Mesenteric fat pad (tissue), 1 donor: ENCODE measurements around the gene SNX1. TPM values are rescaled to one million over a fixed set of nuclear protein-coding genes. Genes with fewer than 3 reads are reported as not detected.
"Not testable (repeated sequence)": the region's sequence is repeated elsewhere in the genome, so short reads cannot be mapped to it uniquely, and the experiment has no call there.

Experiments
- DNase-seq: peaks from one replicate; pipeline ENCODE4 v3.0.0-alpha.2; 2020; ENCODE audit warnings: low spot score
- total RNA-seq: library from RNA; stranded (reverse); fragmentation: NEBNext Ultra II Directional; extraction: Animal tissue kit (Norgen Biotek cat#: 25700); gene quantifications from one replicate; pipeline ENCODE4 v1.2.1, GENCODE V29; 2021
- donor health status: DM: yes; HTN: yes; CAD: no.

SNX1 gene
- total RNA-seq, 1 donor from 2014 or later, result 188 TPM

DNA sequence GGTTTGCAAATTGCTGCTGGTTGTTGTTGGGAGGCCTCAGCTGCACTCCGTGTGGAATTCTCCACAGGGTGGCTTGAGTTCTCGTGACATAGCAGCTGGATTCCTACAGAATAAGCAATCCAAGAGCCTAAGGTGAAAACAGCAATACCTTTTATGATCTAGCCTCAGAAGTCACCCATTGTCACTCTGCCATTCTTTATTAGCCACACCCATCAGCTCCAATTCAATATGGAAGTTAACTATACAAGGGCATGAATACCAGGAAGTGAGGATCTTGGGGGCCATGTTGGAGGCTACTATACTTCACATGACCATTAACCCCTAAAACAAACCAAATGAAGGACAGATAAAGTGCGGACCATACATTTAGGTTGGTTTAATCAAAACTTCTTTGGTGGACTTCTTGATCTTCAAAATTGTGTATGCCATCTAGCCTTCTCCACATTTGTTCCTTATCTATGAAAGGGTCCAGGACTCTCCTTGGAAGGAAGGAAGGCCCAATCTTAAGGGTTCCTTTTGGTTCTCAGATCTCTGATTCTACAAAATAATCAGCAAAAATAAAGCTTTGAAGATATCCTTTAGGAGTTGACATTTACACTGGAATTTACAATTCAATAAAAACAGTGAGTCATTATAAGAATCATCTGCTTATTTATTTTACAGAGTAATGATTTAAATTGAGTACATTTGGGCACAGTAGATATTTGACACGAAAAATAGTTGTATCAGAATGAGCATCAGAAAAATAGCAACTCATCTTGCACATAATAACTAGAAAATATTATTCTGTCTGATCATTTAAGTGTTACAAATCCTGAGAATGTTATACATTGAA is 23.6 kb upstream of the SNX1 start:
- no peak for DNase-seq

DNA sequence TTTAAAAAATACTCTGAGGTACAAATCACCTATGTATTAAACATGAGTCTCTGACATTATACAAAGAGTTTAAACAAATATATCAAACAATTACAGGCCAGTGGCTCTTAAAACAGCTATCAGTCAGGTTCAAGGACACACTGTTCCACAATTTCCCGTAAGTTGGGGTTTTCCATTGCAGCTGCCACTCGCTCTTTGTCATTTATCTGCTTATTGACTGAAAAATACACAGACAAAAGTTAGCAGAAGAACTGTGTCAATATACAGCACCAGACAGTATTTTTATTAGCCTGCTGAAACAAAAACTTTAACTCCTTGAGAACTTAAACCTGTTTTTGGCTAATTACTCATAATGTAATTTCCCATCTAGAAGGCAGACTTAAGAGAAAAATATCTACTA is 23.0 kb upstream of the SNX1 start:
- no peak for DNase-seq

DNA sequence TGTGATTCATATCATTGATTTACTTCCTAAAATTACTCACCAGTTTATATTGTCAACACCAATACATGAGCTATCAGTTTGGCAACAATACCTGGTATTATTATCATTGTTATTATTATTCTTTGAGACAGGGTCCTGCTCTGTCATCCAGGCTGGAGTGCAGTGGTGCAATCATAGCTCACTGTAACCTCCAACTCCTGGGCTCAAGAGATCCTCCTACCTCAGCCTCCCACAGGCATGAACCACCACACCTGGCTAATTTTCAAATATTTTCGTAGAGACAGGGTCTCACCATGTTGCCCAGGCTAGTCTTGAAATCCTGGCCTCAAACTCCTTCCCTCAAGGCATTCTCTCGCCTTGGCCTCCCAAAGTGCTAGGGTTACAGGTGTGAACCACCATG is 22.3 kb upstream of the SNX1 start:
- DNase-seq, result not testable (repeated sequence)

DNA sequence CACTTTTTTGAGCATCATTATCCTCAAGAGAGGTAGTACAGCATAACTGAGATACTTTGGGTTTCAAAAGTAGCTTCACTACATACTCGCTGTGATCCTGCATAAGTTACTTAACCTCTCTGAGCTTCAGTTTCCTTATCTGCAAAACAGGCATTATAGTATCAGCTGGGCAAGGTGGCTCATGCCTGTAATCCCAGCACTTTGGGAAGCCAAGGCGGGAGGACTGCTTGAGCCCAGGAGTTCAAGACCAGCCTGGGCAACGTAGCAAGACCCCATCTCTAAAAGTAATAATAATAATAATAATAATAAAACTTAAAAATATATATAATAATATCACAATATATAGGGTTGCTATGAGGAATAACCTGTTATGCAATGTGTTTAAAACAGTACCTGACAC is 13.0 kb upstream of the SNX1 start:
- no peak for DNase-seq

DNA sequence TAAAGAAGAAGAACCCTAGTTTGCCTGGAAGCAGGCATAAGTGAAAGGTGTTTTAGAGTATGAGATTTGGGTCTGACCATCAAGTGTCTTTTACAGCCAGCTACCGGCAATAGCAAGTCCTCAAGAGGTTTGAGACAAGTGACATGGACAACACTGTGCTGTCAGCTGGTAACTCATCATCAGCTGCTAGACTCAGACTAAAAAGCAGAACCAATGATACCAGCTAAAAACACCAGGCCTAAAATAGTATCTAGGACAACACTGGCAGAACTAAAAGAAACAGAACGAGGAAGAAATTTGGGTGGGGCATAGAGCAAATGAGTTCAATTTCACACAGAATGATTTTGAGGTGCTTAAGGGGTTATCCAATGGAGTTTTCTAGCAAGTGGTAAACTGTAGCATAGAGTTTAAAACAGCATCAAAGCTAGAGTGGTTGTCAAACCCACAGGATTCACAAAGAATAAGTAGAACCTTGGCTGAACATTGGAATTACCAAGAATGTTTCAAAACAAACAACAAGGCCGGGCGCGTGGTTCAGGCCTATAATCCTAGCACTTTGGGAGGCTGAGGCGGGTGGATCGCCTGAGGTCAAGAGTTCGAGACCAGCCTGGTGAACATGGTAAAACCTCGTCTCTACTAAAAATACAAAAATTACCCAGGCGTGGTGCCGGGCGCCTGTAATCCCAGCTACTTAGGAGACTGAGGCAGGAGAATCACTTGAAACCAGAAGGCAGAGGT is 6.1 kb upstream of the SNX1 start:
- no peak for DNase-seq

DNA sequence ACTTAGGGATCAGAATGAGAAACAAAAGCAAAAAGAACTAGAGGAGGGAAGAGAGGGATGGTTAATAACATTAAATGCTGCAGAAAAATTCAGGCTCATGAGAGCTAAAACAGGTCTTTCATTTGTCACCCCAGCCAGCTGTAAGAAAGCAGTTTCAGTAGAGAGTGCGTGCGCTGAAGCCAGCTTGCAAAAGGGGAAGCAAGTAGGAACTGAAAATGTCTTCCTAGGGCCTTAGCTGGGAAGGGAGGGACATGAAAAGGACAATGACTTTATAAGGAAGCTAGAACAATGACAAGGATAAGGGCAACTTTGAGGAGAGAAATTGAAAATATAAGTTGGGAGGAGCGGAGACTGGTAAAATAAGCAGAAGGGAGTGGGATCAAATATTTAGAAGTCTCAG is 5.3 kb upstream of the SNX1 start:
- DNase-seq, result no peak

DNA sequence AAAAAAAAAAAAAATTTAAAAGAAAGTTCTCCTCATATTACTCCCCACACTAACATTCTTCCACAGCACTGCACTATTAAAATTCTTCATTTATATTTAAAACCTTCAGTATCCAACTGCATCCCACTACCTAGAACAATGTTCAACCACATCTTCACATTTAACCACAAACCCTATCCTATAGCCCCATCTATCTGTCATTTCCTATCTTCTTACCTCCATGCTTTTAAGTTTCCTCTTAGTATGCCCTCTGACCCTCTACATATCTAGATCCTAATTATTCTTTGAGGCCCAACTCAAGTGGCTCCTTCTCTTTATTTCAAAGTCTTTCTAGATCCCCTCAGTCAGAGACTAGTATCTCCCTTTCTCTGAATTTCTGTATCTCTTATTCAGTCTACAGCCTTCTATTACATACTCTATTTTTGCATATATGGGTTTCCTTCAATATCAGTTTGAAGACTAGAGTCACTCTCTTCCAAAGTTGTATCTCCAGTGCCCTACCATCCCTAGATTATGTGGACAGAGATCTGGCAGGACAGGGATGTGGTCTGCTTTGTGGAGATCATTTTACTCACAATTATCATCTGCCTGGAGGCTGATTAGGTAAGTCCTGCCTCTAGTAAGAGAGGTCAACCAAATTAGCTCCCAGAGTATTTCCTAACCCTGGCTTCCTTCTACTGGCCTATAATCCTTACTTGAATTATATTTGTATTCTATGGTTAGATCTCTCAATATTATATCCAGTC is 3.5 kb upstream of the SNX1 start:
- DNase-seq, result no peak

DNA sequence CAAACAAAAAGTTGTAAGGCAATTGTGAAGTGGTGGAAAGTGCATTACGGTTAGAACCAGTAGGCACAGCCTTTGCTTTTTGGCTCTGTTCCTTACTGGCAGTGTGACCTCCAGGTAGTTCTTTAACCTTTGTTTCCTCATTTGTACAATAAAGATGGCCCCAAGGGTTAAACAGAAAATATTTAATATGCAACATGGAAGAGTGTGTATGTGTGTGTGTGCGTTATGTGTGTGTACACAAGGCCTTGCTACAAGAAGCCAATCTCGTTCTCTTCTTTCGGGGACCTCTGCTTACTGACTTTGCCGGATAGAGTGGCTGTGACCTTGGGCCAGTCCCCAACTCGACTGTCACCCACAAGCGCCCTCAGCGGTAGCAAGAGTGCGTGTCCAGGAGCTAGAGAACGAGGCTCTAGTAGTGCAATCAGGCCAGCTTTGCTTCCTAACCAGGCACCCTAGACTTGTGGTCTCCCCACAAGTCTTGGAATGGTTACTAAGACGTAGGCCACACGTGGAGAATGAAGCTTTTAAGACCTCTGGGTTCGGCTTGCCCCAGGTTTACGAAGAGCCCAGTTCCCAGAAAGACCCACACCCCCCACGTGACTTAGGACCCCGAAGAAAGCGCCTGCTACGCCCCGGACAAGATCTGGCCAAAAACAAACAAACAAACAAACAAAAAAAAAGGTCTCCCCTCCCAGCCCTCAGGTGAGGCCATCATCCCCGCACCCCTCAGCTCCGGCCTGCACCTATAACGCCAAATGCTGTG is 2.7 kb upstream of the SNX1 start:
- no peak for DNase-seq

DNA sequence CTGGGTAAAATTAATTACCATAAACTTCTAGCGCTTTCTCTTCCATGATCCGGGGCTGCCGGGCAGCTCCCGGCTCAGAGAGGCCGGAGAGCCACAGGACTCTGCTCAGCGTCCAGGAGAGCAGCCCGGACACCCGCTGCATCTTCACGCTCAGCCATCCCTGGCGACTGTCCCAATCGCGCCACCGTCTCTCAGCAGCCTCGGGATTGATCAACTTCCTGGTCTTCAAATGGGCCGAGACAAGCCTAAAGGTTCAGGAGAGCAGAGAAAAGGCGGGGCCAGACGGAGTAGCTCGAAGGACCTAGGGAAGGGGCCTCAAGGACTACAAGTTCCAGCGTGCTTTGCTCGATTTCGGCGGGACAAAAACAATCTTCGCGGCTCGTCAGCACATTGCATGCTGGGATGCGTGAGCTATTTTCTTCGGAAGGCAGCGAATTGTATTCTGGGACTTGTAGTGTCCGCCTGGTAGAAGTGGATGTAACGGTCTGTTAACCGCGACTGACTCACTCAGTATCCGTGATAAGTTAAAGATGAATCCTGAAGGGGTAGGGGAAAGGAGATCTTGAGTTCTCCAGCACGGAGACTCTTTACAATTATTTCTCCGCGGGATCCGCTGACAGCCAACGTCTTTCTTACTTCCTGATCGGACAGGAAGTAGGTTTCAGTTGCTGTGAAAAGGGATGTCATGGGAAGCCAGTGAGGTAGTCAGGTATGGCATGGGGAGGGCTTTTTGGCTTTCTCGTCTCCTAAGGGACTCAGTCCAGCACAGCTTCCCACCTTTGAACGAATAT is 2.0 kb upstream of the SNX1 start, which contains the start of gene CIAO2A:
TSS of gene CIAO2A (minus strand) at position 212 of the 791 bp plus-strand sequence. CDS start at position 142, 70 bp downstream.
- DNase-seq, result peak; percentile 94

DNA sequence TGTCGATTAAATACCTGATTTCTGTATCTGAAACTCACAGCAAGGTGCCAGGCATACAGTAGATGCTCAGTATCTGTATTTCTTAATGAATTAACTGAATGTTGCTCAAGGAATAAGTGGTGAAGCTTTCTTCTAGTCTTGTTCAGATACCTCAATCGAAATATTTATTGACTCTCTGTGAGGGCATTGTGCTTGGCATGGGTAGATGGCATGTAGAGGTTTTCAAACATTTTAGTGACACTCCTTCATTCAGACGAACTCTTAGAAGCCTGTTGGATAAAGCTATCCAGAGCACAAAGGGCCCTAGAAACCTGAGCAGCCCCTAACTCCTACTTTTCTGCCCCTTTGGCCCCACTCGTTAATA is 369 bp upstream of the SNX1 start:
- DNase-seq, result no peak

DNA sequence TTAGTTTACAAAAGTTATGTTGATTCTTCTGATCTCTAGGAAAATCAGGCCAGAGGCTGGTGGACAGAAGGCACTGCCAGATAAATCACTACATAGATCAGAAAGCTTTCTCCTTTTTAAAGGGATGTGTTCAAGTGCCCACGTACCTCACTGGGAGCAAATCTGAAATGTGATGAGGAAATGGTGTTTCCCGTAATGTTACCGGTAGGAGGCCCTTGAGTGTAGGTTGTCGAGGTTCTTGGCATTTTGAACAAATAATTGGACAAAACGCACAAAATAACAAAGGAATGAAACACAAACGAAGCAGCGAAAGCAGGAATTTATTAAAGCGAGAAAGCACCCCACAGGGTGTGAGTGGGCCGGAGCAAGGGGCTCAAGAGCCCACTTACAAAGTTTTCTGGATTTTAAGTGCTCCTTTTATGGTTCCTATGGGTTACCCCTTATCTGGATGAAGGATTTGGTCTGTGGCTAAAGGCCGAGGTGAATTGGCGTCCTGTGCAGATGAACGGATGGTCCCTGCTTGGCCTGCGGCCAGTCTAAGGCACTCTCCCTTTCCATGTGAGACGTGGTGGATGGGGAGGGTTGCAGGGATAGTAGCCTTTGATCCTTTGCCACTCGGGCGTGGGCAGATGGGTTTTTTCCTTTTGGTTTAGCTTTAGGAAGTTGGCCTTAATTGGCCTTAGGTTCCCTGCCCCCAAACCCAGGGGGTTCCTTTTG is 1.0 kb downstream of the SNX1 start:
- no peak for DNase-seq

DNA sequence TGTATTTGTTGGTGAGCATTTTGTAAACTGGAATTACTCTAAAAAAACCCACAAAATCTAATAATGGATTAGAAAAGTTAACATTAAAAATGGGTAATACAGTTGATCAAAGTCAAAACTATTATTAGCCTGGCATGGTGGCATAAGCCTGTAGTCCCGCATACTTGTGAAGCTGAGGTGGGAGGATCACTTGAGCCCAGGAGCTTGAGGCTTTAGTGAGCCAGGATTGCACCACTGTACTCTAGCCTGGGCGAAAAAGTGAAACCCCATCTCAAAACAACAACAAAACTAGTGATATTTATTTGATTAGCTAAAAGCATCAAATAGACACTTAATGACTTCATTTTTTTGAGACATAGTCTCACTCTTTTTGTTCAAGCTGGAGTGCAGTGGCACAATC is 3.6 kb downstream of the SNX1 start:
- no peak for DNase-seq

DNA sequence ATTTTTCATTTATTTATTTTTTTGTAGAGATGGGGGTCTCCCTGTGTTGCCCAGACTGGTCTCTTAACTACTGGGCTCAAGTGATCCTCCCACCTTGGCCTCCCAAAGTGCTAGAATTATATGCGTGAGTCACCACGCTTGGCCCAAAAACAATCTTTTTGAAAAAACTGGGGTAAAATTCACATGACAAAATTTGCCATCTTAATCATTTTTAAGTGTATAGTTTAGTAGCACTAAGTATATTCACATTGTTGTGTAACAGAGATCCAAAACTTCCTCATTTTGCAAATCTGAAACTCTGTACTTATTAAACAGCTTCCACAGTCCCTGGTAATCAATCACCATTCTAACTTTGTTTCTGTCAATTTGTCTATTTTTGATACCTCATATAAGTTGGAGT is 5.2 kb downstream of the SNX1 start:
- no peak for DNase-seq

DNA sequence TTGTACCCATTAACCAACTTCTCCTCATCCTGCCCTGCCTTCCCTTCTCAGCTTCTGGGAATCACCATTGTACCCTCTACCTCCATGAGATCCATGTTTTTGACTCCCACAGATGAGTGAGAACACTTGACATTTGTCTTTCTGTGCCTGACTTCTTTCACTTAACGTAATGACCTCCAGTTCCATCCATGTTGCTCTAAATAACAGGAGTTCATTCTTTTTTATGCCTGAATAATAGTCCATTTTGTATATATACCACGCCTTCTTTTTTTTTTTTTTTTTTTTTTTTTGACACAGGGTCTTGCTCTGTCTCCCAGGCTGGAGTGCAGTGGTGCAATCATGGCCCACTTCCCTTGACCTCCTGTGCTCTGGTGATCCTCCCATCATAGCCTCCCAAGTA is 6.7 kb downstream of the SNX1 start:
- no peak for DNase-seq

DNA sequence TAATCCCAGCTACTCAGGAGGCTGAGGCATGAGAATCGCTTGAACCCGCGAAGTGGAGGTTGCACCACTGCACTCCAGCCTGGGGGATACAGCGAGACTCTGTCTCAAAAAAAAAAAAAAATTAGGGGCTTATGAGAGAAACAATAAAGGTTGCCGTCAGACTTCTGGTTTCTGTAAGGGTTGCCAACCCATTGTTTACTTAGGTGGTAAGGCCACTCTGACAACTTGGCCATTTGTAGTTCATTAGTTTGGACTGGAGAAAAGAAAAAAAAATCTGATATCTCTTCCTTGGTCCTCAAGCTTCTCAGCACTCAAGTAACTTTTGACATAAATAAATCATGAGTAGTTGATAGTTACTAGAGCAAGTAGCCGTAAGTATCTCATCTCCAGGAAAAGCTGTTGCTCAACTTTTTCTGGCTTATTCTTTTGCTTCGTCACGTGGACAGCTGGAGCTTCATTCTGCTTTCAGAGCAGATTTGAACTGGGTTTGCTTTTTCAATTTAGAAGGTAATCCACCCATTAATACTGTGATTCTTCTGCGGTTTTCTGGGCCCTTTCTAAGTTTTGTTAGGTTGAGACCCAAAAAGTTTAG is 9.4 kb downstream of the SNX1 start:
- no peak for DNase-seq

DNA sequence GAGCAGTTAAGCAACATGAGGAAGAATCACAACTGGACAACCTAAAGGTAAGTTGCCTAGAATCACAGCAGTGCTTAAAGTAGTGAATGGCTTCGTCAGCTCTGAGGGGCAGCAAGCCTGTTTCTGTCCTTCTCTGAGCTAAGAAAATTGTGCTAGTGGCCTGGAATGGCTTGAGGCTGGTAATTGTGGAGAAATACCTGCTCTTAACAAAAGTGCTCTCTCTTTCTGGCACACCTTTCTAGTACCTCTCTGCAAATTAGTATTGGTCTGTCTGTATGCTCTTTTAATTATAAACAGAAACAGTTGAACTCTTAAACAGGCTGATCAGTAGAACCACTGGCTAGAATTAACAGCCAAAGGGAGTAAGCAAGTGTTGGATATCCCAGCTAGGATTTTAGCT is 11.6 kb downstream of the SNX1 start:
- DNase-seq, result no peak

DNA sequence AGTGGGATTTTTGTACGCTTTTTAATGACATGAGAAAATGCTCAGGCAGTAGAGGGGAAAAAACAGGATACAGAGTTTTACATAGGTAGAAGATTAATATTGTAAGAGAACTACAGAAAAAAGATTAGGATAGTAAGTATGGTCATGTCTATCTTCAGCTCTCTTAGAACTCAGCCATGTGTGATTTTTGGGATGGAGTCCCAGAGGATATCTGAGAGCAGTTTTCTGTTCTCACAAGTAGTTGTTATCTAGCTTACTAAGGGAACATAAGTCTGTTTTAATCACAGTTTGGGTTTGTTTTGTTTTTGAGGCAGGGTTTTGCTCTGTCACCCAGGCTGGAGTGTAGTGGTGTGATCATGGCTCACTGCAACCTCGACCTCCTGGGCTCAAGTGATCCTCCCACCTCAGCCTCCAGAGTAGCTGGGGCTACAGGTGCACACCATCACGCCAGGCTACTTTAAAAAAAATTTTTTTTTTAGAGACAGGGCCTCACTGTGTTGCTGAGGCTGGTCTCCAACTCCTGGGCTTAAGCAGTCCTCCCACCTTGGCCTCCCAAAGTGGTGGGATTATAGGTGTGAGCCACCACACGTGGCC is 14.4 kb downstream of the SNX1 start:
- DNase-seq, result not testable (repeated sequence)

DNA sequence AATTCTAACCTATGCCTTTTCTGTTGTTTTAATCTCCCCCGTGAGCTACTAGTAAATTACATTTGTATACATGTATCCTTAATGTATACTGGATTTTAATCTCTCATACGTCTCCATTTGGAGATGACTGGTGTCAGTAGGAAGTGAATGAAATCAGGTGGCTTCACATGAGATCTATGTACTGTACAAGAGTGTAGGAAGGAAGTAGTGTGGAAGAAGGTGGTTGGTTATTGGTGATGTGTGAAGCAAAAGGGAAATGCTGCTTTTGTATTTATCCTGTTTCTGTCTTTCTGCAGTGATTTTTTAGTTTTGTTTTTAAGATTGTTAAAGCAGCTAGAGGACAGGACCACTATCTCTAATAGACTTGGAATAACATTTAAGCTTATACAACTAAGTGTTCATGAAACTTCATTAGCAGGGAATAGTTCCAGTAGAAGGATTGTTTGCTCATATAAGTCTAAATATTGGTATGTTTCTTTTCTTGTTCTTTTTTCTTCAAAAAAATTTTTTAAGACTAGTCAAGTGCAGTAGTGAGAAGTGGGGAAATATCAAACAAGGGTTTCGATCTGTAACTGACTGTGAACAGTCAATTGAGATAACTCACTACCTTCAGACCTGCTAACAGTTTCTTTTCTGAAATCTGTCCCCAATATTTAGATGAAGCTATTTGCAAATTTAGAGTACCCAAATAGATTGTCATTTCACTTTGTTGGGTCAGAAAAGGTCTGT is 15.3 kb downstream of the SNX1 start:
- no peak for DNase-seq
